MCF 10A (cell line): ENCODE results near the gene FABP7. TPM values are rescaled to one million over a fixed set of nuclear protein-coding genes. Genes with fewer than 3 reads are reported as not detected.

Source experiments
- BruUV-seq: library from RNA; stranded (reverse); fragments of 400-500 nt; replicated peaks from 2 replicates; lab custom pipeline; 2021; lab: Mats Ljungman, UMichigan
- CTCF ChIA-PET: fragments of 300-600 bp; sonication (Branson Sonifier 250); formaldehyde crosslinking; extraction: SDS; loops from one replicate; lab custom pipeline; 2021; ENCODE audit warnings: antibody characterized with exemption, inconsistent platforms; lab: Yijun Ruan, JAX
- POLR2A ChIA-PET: fragments of 300-600, 350-650 bp; sonication (Branson Sonifier 250); formaldehyde crosslinking; extraction: SDS; loops from one replicate; lab custom pipeline; 2020; ENCODE audit warnings: antibody characterized with exemption, inconsistent platforms; lab: Yijun Ruan, JAX
- DNase-seq: peaks from one replicate; pipeline ENCODE4 v3.0.0-alpha.2; 2018; ENCODE audit not compliant: unreplicated experiment
- H3K27ac Mint-ChIP-seq: one replicate; pipeline ENCODE4 v1.8.0; 2022; ENCODE audit warnings: mild to moderate bottlenecking, low read depth, mixed read lengths; ENCODE audit not compliant: unreplicated experiment
- H3K27me3 Mint-ChIP-seq: one replicate; pipeline ENCODE4 v1.8.0; 2022; ENCODE audit warnings: mixed read lengths; ENCODE audit not compliant: insufficient read depth, unreplicated experiment
- H3K36me3 Mint-ChIP-seq: one replicate; pipeline ENCODE4 v1.8.0; 2022; ENCODE audit warnings: mild to moderate bottlenecking, moderate library complexity, mixed read lengths; ENCODE audit not compliant: insufficient read depth, unreplicated experiment
- H3K4me1 Mint-ChIP-seq: one replicate; pipeline ENCODE4 v1.8.0; 2022; ENCODE audit warnings: mixed read lengths; ENCODE audit not compliant: insufficient read depth, unreplicated experiment
- H3K4me3 Mint-ChIP-seq: one replicate; pipeline ENCODE4 v1.8.0; 2022; ENCODE audit warnings: mild to moderate bottlenecking, moderate library complexity, mixed read lengths; ENCODE audit not compliant: unreplicated experiment
- H3K9me3 Mint-ChIP-seq: one replicate; pipeline ENCODE4 v1.8.0; 2022; ENCODE audit warnings: mixed read lengths; ENCODE audit not compliant: unreplicated experiment
- CTCF ChIP-seq: fragments of 200-600 bp; IDR thresholded peaks from one replicate; pipeline ENCODE4 v1.8.0; 2022; ENCODE audit warnings: antibody characterized with exemption, mild to moderate bottlenecking; ENCODE audit not compliant: unreplicated experiment
- intact Hi-C: fragments of 100-400 bp; cut with micrococcal nuclease; formaldehyde crosslinking; loops from 2 replicates; pipeline ENCODE4 v1.14.1; 2022
- total RNA-seq: library from RNA; stranded (reverse); gene quantifications from 2 replicates; pipeline ENCODE4 v1.2.3, GENCODE V29; 2022

FABP7 gene
- total RNA-seq, 1 experiment from 2014 or later = not detected

- POLR2A ChIA-PET = interaction anchor here (0.9 kb wide), 1 partner anchor 19 kb away, joined by 4 read pairs; no protein-coding TSS in a partner anchor
- intact Hi-C loops = no loop called here
- no peaks in the 10 kb centered on the region for H3K9me3 Mint-ChIP-seq
- H3K4me1 Mint-ChIP-seq = no peaks in the 10 kb centered on the region
- no peak overlapping the region for H3K27ac Mint-ChIP-seq
- CTCF ChIA-PET = interaction anchor here (1.1 to 1.6 kb wide), 3 partner anchors 10 to 30 kb away, joined by 3 to 5 read pairs (median 4); partner anchors contain the start of gene SMPDL3A
- BruUV-seq = no TSS peak
- H3K27me3 Mint-ChIP-seq = no peaks in the 10 kb centered on the region
- DNase-seq = no peak
- H3K36me3 Mint-ChIP-seq = peaks cover 5% of the 10 kb centered on the region
- no peak overlapping the region for H3K4me3 Mint-ChIP-seq
- TF ChIP-seq CTCF = no peak
Measured at GRCh38 chr6:122808121-122808885, 28.8 kb downstream of the FABP7 start.

- intact Hi-C loops = no loop called here
- POLR2A ChIA-PET = interaction anchor here (0.9 kb wide), 1 partner anchor 20 kb away, joined by 4 read pairs; no protein-coding TSS in a partner anchor
Measured at GRCh38 chr6:122809001-122809400, 29.5 kb downstream of the FABP7 start.

GRCh38 chr6:122809691-122810090 is 30.2 kb downstream of the FABP7 start:
- no peaks in the 10 kb centered on the region for H3K9me3 Mint-ChIP-seq
- no peaks in the 10 kb centered on the region for H3K4me1 Mint-ChIP-seq
- no peak overlapping the region for H3K27ac Mint-ChIP-seq
- H3K4me3 Mint-ChIP-seq = no peak overlapping the region
- POLR2A ChIA-PET = no interaction called here
- DNase-seq = no peak
- TF ChIP-seq CTCF = no peak
- intact Hi-C loops = no loop called here
- H3K27me3 Mint-ChIP-seq = no peaks in the 10 kb centered on the region
- CTCF ChIA-PET = interaction anchor here (0.6 to 1.3 kb wide), 4 partner anchors 29 to 449 kb away, joined by 3 to 6 read pairs (median 4); no protein-coding TSS in a partner anchor
- H3K36me3 Mint-ChIP-seq = peaks cover 5% of the 10 kb centered on the region
- BruUV-seq = no TSS peak

More at GRCh38 chr6:122809001-122809400, 29.5 kb downstream of the FABP7 start:
- Mint-ChIP-seq H3K4me3 (no peak overlapping the region), H3K36me3 (peaks cover 5% of the 10 kb centered on the region), H3K27ac (no peak overlapping the region), H3K4me1 (no peaks in the 10 kb centered on the region), H3K27me3 (no peaks in the 10 kb centered on the region), H3K9me3 (no peaks in the 10 kb centered on the region)
- no peak for TF ChIP-seq CTCF
- no TSS peak for BruUV-seq
- DNase-seq = no peak
- CTCF ChIA-PET = interaction anchor here (0.6 to 1.1 kb wide), 4 partner anchors 20 to 449 kb away, joined by 3 to 5 read pairs (median 3); partner anchors contain the start of gene SMPDL3A

- Mint-ChIP-seq H3K27ac (no peak overlapping the region), H3K4me1 (no peaks in the 10 kb centered on the region), H3K4me3 (no peak overlapping the region), H3K36me3 (peaks cover 5% of the 10 kb centered on the region), H3K27me3 (no peaks in the 10 kb centered on the region), H3K9me3 (no peaks in the 10 kb centered on the region)
- no peak for DNase-seq
- no peak for TF ChIP-seq CTCF
- intact Hi-C loops = no loop called here
- ChIA-PET CTCF (interaction anchor here (1.3 kb wide), 1 partner anchor 80 kb away, joined by 6 read pairs; no protein-coding TSS in a partner anchor), POLR2A (no interaction called here)
- BruUV-seq = no TSS peak
Measured at GRCh38 chr6:122810189-122810588, 30.7 kb downstream of the FABP7 start.
